ENCODE measurements around the gene LAS1L.
"Not testable (repeated sequence)": the region's sequence is repeated elsewhere in the genome, so short reads cannot be mapped to it uniquely, and the experiment has no call there.

Gene LAS1L

DNA sequence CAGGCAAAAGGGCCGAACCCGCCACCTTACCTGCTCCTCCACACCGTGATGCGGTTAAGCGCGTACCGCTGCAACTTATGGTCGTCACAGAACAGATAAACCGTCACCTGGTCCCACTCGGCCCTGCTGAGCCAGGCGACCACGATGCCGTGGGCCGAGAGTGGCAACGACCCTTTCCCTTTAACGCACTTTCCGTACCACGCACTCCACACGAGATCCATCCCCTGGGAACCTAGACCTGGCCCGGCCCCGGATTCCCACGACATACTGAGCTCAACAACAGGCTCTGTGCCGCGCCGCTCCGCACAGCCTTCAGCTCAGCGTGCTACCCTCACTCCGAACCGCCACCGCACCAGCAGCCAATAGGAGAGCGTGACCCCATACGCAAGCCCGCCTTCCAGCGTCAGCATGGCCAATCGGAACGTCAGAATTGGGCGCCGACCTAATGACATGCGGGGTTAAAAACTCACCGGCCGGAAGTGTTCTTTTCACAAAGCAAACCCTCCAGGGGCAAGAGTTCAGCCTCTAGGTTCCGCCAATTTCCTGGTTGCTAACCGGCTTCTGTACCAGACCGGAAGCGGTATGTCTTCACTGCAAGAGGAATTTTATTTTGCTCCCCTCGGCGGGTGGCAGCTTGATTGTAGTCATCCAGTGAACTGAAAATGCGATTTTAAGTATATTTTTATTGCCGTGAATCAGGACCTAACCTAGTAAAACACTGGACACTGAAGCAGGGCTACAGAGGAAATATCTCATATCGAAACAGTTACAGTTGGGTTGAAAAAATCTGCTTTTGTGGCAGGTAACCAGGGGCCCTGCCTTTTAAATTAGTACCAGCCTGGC lies at the start of gene LAS1L:
Gene LAS1L (minus strand): TSS at position 338 of the 843 bp plus-strand sequence. CDS start 72 bp downstream, at position 266.
- peak; percentile 92 for DNase-seq

GRCh38 chrX:65582450-65583082 lies 48.0 kb upstream of the LAS1L start:
- no peak for DNase-seq

- peak; percentile 60 for DNase-seq
Measured at GRCh38 chrX:65581661-65582339, 47.2 kb upstream of the LAS1L start.

DNA sequence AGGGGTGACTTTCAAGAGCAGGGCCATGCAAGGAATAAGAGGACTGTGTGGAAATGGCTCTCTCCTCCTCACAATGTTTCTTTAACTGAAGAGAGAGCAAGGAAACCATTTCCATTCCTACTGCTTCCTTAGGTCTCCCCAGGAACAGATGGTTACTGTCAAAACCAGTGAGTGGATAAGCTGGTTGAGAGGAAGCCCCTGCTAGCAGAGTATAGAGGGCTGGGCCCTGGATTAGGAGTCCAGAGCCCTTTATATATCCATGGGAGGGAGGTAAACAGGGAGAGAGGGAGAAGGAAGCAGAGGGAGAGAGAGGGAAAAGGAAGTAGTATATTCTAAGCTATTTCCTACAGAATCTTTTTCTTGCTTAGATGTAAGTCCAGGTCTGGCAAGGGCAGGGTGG lies 43.8 kb upstream of the LAS1L start:
- no peak for DNase-seq

GRCh38 chrX:65576160-65576559 lies 41.6 kb upstream of the LAS1L start:
- DNase-seq: no peak

DNA sequence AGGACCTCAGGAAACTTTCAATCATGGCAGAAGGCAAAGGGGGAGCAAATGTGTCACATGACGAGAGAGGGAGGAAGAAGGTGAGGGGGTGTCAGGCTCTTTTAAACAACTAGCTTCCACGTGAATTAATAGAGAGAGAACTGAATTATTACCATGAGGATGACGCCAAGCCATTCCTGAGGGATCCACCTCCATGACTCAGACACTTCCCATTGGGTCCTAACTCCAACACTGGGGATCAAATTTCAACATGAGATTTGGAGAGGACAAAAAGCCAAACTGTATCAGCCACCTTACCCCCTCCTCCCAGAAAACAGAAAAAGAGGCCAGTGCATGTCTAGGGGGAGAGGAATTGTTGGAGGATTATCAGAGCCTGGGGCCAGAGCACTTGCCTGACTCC lies 40.4 kb upstream of the LAS1L start:
- DNase-seq: no peak

DNA sequence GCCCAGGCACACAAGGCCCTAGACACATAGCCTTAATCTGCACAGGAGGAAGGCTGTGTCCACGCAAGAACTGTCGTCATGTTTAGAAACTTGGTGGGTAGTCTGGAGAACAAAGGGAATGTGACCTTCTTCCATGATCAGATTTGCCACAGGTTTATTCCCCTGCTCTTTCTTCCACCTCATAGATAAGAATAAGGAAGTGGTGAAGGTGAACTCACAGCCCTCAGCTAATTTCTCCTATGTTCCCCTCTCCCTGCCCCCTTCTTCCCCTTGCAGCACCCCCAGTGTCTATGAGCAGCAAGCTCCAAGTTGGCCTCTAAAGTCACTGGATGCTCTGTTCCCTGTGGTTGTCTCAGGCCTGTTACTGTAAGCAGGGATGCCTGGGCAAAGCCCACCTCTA lies 39.8 kb upstream of the LAS1L start:
- DNase-seq: no peak

DNA sequence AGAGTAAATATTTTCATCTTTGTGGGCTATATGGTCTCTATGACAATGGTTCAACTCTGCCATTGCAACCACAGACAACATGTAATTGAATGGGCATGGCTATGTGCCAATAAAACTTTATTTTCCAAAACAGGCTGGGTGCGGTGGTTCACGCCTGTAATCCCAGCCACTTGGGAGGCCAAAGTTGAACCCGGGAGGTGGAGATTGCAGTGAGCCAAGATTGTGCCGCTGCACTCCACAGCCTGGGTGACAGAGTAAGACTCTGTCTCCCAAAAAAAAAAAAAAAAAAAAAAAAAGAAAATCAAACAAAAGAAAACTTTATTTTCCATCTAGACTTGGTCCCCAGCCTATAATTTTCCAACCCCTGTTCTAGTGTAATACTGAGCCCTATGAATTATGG lies 38.4 kb upstream of the LAS1L start:
- no peak for DNase-seq

GRCh38 chrX:65562850-65563249 lies 28.3 kb upstream of the LAS1L start:
- DNase-seq: not testable (repeated sequence)

- DNase-seq: no peak
Measured at GRCh38 chrX:65551489-65552339, 17.1 kb upstream of the LAS1L start.

DNA sequence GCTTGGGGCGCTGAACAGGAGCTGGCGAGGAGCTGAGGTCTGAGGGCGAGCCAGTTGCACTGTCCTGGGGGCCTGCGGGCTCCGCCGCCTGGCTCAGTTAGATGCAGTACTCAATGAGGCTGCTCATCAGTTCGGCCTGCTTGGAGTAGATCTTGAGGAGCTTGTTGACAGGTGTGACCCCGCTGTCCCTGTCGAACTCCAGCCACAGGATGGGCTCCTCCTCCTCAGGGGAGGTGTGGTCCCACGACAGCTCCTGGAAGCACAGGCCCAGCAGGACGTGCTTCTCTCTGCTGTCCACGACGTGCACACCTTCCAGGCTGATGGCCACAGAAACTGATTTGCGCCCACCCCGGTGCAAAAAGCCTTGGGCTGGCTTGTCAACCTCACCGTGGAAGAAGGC lies 16.5 kb upstream of the LAS1L start:
- no peak for DNase-seq

DNA sequence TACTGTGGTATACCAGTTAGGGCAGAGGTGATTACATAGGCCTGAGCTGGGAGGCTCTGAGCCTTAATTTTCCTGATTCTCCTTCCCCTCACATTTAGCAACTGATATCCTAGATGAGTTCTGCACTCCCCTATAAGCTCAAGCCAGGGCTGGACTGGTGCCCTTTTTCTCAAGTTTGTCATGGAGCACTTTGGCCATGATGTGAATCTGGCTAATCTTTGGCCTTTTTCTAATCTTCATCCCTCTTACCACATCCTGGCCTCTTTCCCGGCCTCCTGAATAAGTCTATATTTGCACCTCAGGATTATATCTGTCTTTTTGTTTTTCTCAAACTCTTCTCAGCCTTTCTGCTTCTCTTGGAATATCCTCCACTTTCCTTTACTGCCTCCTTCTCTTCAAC lies 10.9 kb upstream of the LAS1L start:
- DNase-seq: no peak

DNA sequence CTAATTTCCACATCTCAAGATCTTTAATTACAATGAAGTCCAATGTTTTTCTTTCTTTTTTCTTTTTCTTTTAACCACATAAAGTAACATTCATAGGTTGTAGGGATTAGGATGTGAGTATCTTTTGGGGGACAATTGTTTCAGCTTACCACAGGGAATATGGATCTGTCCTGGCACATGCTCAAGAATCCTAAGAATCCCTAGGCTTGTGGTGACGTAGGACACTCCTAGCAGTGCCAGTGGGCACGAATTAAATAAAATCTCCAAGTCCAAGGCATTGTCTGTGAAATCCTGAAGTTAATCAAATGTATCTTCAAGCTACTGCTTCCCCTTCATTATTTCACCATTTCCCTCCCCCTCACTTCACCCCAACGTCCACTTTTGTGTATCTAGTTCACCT lies 2.6 kb upstream of the LAS1L start:
- DNase-seq: no peak

- no peak for DNase-seq
Measured at GRCh38 chrX:65536291-65536690, 1.7 kb upstream of the LAS1L start.

GRCh38 chrX:65532016-65532415 lies 2.6 kb downstream of the LAS1L start:
- DNase-seq: no peak

DNA sequence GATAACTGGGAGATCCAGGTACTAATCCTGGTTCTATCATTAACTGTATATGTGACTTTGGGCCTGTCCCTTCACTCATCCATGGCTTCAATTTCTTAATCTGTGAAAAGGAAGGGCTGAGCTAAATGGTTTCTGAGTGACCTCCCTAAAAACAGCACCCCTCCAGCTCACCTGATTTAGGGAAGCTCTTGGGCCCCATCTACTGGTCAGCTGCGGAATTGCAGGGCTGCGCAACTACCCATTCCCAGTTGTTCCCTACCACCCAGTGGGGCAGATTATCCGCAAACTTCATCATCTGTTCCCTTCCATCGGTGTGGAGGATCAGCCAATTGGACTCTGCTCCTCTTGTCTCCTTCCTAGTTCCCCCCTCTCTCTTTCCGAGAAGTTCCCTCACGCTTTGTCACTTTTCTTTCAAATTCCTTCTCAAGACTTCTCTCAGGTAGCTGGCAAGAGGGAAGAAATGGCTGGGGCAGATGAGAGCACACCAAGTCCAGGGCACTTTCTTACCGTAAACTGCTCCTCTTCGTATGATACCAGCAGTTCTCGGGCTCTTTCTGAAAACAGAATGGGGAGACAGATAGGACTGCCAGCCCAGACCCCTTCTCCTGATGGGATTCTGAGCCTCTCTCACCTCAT lies 5.8 kb downstream of the LAS1L start:
- peak; percentile 59 for DNase-seq

DNA sequence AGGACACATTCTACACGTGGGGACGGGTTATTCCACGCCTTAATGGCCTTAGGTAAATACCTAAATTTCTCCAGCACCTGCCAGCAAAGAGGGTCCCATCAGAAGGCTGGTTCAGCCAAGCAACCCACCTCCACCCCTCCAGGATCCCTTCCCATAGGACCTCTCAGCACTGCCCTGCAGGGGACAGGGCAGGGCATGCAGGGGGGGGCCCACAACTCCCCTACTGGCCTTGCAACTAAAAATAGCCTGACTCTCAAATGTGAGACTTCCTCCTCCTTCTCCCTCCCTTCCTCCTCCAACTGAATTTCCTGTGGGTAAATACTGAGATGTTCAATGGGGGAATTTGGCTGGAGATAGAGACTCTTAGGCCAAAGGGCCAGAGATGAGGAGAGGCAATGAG lies 6.3 kb downstream of the LAS1L start:
- no peak for DNase-seq

GRCh38 chrX:65524139-65524538 lies 10.4 kb downstream of the LAS1L start:
- no peak for DNase-seq

DNA sequence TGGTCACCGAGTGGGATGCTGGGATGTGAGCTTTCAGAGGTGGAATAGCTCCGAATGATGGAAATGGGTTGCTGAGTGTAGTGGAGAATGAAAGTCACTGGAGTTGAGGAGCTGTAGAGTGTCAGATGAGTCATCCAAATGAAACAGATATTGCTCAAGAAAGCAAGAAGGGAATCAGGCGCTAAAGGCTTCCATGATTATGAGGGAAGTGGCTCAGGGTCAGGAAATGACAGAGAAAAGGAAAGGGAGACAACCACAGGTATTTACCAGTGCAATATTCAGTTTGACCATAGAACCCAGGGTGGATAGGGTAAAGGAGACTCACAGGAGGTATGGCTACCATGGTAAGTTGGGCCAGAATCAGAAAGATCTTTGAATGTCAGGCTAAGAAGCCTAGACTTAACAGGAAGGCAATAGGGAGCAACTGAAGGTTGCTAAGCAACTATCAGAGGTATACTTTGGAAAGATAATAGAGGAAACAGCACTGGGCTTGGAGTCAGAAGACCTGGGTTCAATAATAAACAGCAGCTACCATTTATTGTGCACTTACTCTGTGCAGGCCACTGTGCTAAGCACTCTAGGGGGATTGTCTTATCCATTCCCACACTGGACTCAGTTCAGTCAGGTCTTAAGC lies 11.7 kb downstream of the LAS1L start:
- DNase-seq: no peak

- DNase-seq: not testable (repeated sequence)
Measured at GRCh38 chrX:65519530-65519929, 15.1 kb downstream of the LAS1L start.

- DNase-seq: not testable (repeated sequence)
Measured at GRCh38 chrX:65518980-65519379, 15.6 kb downstream of the LAS1L start.

- no peak for DNase-seq
Measured at GRCh38 chrX:65517923-65518322, 16.7 kb downstream of the LAS1L start.
